Duodenal mucosa (tissue), 2 donors: ENCODE data around the gene ZDHHC14.

Experiments
- H3K27ac ChIP-seq: one replicate; pipeline ENCODE4 v1.7.0; 2013; ENCODE audit warnings: low read depth, low read length
- H3K27me3 ChIP-seq, 2 donors: one replicate each; pipeline ENCODE4 v1.7.0; 2013; ENCODE audit warnings: low read length in 2 of 2, control low read depth in 1 of 2; ENCODE audit not compliant: insufficient read depth in 2 of 2, control insufficient read depth in 1 of 2
- H3K36me3 ChIP-seq, 2 donors: one replicate each; pipeline ENCODE4 v1.7.0; 2013; ENCODE audit warnings: low read length in 2 of 2, control low read depth in 1 of 2; ENCODE audit not compliant: insufficient read depth in 2 of 2, control insufficient read depth in 1 of 2
- H3K4me1 ChIP-seq, 2 donors: one replicate each; pipeline ENCODE4 v1.7.0; 2013; ENCODE audit warnings: low read length in 2 of 2, control low read depth in 1 of 2; ENCODE audit not compliant: insufficient read depth in 2 of 2, control insufficient read depth in 1 of 2
- H3K4me3 ChIP-seq, 2 donors: one replicate each; pipeline ENCODE4 v1.7.0; 2013; ENCODE audit warnings: low read length in 2 of 2, low read depth in 1 of 2
- H3K9ac ChIP-seq, 2 donors: one replicate each; pipeline ENCODE4 v1.7.0; 2013; ENCODE audit warnings: low read length in 2 of 2, low read depth in 1 of 2
- H3K9me3 ChIP-seq, 2 donors: one replicate each; pipeline ENCODE4 v1.7.0; 2013; ENCODE audit warnings: low read length in 2 of 2, control low read depth in 1 of 2; ENCODE audit not compliant: control insufficient read depth in 1 of 2

ZDHHC14 gene

DNA sequence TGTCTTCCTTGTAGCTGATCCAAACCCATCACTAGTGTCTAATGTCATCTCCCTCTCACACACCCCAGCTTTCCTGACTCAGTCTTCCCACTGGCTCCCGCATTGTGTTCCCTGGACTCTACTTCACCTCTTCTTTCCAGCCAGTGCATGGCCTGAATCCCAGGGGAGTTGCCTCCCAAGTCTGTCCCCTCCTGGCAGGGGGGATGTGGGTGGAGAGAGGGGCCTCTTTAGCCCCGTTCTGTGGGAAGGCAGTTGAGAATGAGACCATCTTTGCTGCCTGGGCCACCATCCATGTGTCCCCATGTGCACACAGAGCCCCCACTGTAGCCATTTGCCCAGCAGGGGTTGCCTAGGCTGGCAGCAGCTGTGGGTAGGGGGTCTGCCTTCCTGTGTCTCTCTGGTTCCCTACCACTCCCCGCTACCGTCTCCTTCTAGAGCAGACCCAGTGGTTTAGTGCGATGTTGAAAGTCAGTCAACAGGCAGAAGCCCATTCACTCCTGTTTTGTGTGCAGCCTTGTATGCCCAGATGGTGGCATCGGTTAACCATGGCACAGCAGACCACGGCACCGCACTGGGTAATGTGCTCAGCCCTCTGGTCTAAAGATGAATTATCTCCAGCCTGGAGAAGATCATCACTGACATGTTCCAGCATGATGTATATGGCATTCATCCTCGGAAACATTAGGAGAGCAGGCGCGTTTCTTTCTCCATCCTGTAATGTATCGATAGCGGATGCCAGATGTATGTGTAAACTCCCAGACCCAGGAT lies 263.2 kb downstream of the ZDHHC14 start:
- H3K4me3 ChIP-seq: no peak overlapping the region

DNA sequence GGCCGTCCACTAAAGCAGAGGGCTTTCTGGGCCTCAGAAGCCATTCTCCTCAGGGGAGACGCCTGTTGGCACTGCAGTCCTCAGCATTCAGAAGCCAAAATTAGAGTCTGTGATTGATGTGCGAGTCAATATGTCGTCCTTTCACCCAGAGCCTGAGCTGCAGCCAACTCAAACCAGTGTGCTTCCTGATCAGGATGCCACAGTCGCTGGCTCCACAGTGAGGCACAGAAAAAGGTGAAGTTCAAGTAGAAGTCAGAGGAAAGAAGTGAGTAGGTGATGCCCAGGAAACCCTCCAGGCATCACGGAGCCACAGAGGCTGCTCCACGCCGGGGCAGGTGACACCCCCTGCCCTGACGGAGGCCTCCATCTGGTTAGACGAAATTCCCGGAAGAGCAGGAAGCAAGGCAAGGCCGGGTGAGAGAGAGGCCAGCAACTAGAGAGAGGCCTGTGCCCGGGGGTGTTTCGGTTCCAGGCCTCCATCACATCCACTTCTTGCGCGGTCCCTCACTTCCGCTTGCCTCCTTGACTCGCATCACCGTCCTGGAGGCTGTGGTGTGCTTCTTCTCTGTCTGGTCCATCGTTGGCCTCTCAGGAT lies 264.3 kb downstream of the ZDHHC14 start:
- Histone ChIP-seq H3K4me1 (no peaks in the 10 kb centered on the region), H3K4me3 (no peak overlapping the region), H3K27me3 (no peaks in the 10 kb centered on the region), H3K27ac (no peak overlapping the region), H3K36me3 (peaks cover 9 to 28% of the 10 kb centered on the region in 2 donors), H3K9me3 (no peaks in the 10 kb centered on the region), H3K9ac (no peak overlapping the region)

More for the DNA sequence above, 263.2 kb downstream of the ZDHHC14 start:
- H3K9me3 ChIP-seq: no peaks in the 10 kb centered on the region
- H3K4me1 ChIP-seq: no peaks in the 10 kb centered on the region
- peaks cover 9 to 29% of the 10 kb centered on the region in 2 donors for H3K36me3 ChIP-seq
- no peak overlapping the region for H3K27ac ChIP-seq
- no peaks in the 10 kb centered on the region for H3K27me3 ChIP-seq
- H3K9ac ChIP-seq: no peak overlapping the region

DNA sequence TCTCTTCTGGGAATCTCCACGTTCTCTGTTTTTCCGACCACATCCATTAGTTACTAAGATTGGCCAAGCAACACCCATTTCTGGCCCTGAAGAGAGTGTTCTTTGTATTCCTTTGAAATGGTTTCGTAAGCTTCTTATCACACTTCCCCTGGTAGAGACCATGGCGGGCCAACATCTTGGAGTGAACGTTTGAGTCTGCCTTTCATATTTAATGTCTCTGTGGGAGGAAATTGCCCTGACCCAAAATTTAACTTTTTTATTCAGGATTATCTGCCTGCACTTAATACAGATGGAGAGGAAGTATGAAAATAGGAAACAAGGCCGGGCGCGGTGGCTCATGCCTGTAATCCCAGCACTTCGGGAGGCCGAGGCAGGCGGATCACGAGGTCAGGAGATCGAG lies 265.0 kb downstream of the ZDHHC14 start:
- Histone ChIP-seq H3K4me3 (no peak overlapping the region), H3K9me3 (no peaks in the 10 kb centered on the region), H3K4me1 (no peaks in the 10 kb centered on the region), H3K9ac (no peak overlapping the region), H3K27me3 (no peaks in the 10 kb centered on the region), H3K27ac (no peak overlapping the region), H3K36me3 (peaks cover 9 to 26% of the 10 kb centered on the region in 2 donors)

DNA sequence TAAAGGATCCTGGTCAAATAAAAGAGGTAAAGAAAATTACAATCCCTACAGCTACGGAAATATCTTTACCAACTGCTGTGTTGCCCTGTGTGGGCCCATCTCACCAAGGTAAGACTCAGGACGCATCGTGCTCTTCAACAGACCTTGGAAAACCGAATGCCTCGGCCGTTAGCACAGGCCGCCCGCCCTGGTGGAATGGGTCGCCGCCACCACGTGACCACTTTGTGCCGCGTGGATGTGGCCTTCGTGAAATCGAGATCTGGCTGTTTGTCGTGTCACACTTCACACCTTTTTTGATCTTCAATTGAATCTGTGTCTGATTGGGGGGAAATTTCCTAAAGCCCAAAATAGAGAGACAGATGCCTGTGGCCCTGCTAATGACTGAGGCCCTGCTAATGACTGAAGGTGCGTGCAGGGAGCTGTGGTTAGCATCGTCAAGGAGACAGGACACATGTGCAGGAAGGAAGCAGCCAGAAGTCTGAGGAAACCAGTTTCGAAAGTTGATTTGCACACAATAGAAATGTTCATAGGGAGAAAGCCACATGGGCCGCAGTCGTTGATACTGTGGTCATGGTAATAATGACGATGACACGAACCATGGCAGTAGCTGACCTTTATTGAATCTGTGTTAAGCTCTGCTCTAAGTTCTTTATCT lies 266.4 kb downstream of the ZDHHC14 start:
- Histone ChIP-seq H3K36me3 (peaks cover 9 to 26% of the 10 kb centered on the region in 2 donors), H3K27ac (no peak overlapping the region), H3K9me3 (no peaks in the 10 kb centered on the region), H3K27me3 (no peaks in the 10 kb centered on the region), H3K4me1 (no peaks in the 10 kb centered on the region), H3K4me3 (no peak overlapping the region), H3K9ac (no peak overlapping the region)

DNA sequence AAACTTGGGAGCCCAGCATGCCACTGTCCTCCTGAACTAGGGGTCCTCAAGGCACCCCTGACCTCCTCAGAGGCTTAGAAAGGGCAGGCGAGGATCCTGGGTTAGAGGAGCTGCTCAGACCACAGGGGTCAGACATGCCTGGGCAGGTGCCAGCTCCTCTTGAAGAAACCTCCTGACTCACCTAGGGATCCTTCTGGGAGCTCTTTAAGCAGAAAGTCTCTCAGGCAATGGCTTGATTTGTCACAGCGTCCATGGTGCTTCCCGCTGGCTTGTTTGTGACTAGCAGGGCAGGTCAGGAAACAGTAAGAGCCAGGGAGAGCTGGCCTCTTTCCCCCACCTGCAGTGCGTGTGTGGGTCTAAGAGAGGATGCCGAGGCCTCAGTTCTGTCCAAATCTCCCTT lies 267.6 kb downstream of the ZDHHC14 start:
- no peaks in the 10 kb centered on the region for H3K4me1 ChIP-seq
- no peaks in the 10 kb centered on the region for H3K9me3 ChIP-seq
- no peak overlapping the region for H3K4me3 ChIP-seq
- H3K27me3 ChIP-seq: no peaks in the 10 kb centered on the region
- no peak overlapping the region for H3K9ac ChIP-seq
- H3K36me3 ChIP-seq: peaks cover 13 to 30% of the 10 kb centered on the region in 2 donors
- no peak overlapping the region for H3K27ac ChIP-seq

DNA sequence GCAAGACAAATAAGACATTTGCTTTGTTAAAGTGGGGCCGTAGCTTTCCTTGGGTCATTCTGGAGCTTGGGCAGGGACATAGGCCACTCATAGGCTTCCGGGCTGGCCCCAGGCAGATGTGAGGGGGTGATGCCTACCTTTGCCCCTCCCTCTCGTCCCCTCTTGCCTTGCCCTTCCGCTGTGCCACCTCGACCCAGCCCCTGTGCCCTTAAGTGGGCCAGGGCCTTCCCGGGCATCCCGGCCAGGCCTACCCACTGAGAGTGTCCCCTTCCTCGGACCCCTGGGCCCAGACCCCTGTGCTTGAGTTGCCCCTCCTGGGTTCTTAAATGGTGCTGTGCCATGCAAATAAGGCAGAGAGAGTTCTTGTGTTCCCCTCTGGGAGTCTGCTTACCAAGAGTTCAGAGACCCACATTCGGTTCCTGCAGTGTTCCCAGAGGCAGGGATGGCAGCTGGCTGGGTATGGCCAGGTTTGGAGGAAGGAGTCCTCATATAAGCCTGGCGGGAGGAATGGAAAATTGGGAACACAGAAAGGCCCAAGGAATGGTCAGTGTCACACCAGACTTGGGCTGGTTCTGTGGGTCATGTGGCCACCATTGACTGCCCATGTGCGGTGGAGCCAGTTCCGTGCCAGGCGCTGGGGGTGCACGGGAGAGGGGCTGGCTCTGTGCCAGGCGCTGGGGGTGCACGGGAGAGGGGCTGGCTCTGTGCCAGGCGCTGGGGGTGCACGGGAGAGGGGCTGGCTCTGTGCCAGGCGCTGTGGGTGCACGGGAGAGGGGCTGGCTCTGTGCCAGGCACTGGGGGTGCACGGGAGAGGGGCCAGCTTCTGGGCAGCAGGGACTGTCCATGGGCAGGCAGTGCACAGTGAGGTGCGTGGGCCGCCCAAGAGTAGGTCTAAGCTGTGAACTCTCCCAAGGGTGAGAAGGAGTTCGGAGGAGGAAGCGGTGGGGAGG lies 268.6 kb downstream of the ZDHHC14 start:
- Histone ChIP-seq H3K9ac (no peak overlapping the region), H3K36me3 (peaks cover 19 to 40% of the 10 kb centered on the region in 2 donors), H3K27ac (no peak overlapping the region), H3K4me3 (no peak overlapping the region), H3K27me3 (no peaks in the 10 kb centered on the region), H3K9me3 (no peaks in the 10 kb centered on the region), H3K4me1 (no peaks in the 10 kb centered on the region)

DNA sequence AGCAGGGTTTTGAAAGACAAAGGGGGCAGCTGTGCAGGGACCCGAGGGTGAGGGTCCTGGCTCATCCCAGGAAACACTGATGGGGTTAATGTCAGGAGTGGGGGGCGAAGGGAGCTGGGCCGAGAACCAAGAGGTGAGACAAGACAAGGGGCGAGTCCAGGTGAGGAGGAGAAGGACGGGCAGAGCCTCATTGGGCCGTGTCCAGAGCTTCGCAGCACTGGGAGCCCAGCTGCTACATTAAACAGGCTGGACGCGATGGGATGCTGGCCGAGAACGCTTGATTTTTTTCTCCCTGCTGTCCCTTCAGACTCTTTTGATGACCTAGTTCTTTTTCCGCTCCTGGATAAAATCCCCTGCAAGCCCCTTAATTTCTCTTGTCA lies 269.3 kb downstream of the ZDHHC14 start:
- H3K9me3 ChIP-seq: no peaks in the 10 kb centered on the region
- H3K27me3 ChIP-seq: no peaks in the 10 kb centered on the region
- no peak overlapping the region for H3K9ac ChIP-seq
- no peak overlapping the region for H3K27ac ChIP-seq
- no peak overlapping the region for H3K4me3 ChIP-seq
- no peaks in the 10 kb centered on the region for H3K4me1 ChIP-seq
- peaks cover 19 to 41% of the 10 kb centered on the region in 2 donors for H3K36me3 ChIP-seq

DNA sequence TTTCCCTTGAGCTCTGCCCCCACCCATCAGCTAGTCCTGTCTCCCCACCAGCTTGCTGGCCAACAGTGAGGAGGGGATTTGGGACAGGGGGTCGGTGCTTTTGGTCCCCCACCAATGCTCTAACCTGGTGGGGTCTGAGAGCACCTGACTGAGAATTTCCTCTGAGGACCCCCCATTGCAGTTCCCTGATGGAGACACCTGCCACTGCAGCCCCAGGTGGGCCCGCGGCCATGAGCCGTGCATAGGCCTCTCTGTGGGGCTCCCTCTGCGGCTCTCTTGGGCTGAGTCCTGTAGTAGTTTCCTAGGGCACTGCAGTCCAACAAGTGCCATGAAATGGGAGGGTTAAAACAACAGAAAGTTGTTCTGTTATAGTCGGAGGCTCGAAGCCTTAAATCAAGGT lies 269.8 kb downstream of the ZDHHC14 start:
- no peak overlapping the region for H3K9ac ChIP-seq
- no peaks in the 10 kb centered on the region for H3K4me1 ChIP-seq
- no peak overlapping the region for H3K4me3 ChIP-seq
- peaks cover 19 to 38% of the 10 kb centered on the region in 2 donors for H3K36me3 ChIP-seq
- H3K27me3 ChIP-seq: no peaks in the 10 kb centered on the region
- no peak overlapping the region for H3K27ac ChIP-seq
- H3K9me3 ChIP-seq: no peaks in the 10 kb centered on the region

DNA sequence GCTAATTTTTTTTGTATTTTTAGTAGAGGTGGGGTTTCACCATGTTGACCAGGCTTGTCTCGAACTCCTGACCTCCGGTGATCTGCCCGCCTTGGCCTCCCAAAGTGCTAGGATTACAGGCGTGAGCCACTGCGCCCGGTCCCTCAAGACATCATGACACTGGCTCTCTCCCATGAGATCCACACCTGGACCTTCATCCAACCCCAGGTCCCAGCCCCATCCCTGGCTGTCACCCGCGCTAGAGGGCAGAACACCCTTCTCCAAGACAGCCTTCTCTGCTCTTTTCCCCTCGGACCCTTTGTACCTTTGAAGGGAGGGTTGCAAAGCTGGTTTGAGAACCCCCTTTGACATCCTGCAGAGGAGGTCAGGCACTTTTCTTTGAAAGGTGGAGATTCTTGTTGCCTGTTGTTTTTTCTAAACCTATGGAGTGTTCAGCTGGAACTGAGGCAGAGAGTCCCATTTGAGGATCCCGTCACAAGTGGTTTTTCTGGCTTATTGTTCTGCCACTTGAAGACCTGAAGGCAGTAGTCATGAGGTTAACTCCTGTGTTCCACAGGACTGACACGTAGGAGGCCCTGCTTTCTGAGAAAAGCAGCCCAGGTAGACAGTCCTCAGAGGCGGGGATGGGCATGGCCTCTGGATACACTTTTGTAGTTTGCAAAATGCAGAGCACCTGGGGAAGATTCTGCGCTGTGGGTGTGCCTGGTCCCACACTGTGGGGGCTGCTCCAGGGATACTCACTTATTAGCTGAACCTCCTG lies 270.9 kb downstream of the ZDHHC14 start:
- H3K27me3 ChIP-seq: no peaks in the 10 kb centered on the region
- no peak overlapping the region for H3K9ac ChIP-seq
- no peak overlapping the region for H3K27ac ChIP-seq
- peaks cover 22 to 41% of the 10 kb centered on the region in 2 donors for H3K36me3 ChIP-seq
- H3K4me1 ChIP-seq: no peaks in the 10 kb centered on the region
- H3K9me3 ChIP-seq: no peaks in the 10 kb centered on the region
- H3K4me3 ChIP-seq: no peak overlapping the region
